ENCODE data around the gene ABCG4.

ABCG4 gene

DNA sequence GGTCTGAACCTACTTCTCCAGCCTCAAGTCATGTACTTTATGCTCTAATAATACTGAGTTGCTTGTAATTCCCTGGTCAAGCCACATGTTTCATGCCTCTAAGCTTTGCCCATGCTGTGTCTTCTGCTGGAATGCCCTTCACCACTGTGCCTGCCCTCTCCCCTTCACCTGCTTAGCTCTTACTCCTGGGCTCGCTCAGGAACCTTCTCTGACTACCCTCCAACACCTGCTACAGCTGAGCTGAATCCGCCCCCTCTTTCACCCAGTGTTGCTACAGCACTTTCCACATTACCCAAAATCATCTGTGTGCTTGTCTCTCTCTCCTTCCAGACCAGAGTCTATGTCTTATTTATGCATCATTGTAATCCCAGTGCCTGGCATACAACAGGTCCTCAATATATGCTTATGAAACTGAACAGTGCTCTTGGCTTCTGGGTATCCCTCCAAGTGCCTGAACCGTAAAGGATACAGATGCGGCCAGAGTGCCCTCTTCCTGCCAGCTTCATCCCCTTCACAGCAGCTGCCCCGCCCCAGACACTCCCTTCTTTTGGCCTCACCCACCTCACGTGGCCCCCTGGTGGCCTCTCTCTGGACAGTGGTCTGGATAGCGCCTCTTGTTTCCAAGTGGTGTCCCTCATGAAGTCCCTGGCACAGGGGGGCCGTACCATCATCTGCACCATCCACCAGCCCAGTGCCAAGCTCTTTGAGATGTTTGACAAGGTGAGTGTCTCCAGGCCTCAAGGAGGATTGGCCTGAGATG, 7.1 kb downstream of the ABCG4 start:
- no peaks in the 10 kb centered on the region for H3K4me1 ChIP-seq
- DNase-seq = no peak
- no peak overlapping the region for H3K4me3 ChIP-seq
- intact Hi-C loops (cut with DNase I; ENCODE audit: low total_unique reads) = no loop called here
- peak in 1 of 2 experiments; percentile 8 for TF ChIP-seq CTCF (IDR thresholded peaks at IDR 0.05)
- H3K27ac ChIP-seq = no peak overlapping the region
- H3K27me3 ChIP-seq = no peaks in the 10 kb centered on the region
- H3K9me3 ChIP-seq = no peaks in the 10 kb centered on the region
- H3K36me3 ChIP-seq = no peaks in the 10 kb centered on the region

DNA sequence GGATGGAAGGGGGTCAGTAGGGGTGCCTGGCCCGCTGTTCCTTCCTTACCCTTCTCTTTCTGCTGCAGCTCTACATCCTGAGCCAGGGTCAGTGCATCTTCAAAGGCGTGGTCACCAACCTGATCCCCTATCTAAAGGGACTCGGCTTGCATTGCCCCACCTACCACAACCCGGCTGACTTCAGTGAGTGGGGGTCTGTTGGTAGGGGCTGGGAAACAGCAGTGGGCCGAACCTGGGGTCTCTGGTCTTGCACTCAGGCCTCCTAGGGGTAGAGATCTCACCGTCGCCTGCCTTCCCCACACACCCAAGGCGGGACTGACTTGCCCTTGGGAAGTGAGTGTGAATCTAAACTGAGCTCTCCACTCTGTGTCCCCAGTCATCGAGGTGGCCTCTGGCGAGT, 7.6 kb downstream of the ABCG4 start:
- H3K9me3 ChIP-seq = no peaks in the 10 kb centered on the region
- no peaks in the 10 kb centered on the region for H3K4me1 ChIP-seq
- no peak overlapping the region for H3K4me3 ChIP-seq
- no peaks in the 10 kb centered on the region for H3K36me3 ChIP-seq
- no peak for DNase-seq
- TF ChIP-seq CTCF (IDR thresholded peaks at IDR 0.05) = no peak
- H3K27ac ChIP-seq = no peak overlapping the region
- intact Hi-C loops (cut with DNase I; ENCODE audit: low total_unique reads) = no loop called here
- H3K27me3 ChIP-seq = no peaks in the 10 kb centered on the region

GRCh38 chr11:119157063-119157462, 8.2 kb downstream of the ABCG4 start:
- H3K27ac ChIP-seq = no peak overlapping the region
- H3K27me3 ChIP-seq = no peaks in the 10 kb centered on the region
- intact Hi-C loops (cut with DNase I; ENCODE audit: low total_unique reads) = no loop called here
- no peak for TF ChIP-seq CTCF (IDR thresholded peaks at IDR 0.05)
- no peak for DNase-seq
- no peaks in the 10 kb centered on the region for H3K9me3 ChIP-seq
- no peak overlapping the region for H3K4me3 ChIP-seq
- no peaks in the 10 kb centered on the region for H3K36me3 ChIP-seq
- H3K4me1 ChIP-seq = no peaks in the 10 kb centered on the region

DNA sequence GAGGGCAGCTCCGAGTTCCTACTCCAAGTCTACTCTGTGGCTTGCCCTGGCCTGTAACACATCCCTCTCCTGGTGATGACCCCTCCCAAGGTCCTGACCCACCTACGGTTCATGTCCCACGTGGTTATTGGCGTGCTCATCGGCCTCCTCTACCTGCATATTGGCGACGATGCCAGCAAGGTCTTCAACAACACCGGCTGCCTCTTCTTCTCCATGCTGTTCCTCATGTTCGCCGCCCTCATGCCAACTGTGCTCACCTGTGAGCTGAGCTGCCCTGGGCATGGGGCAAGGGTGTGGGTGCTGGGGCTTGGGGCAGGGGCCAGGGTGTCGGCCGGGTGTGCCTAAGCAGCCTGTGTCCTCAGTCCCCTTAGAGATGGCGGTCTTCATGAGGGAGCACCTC, 9.6 kb downstream of the ABCG4 start:
- Histone ChIP-seq H3K4me3 (no peak overlapping the region), H3K27ac (no peak overlapping the region), H3K36me3 (no peaks in the 10 kb centered on the region), H3K9me3 (no peaks in the 10 kb centered on the region), H3K27me3 (no peaks in the 10 kb centered on the region), H3K4me1 (no peaks in the 10 kb centered on the region)
- no peak for DNase-seq
- TF ChIP-seq CTCF (IDR thresholded peaks at IDR 0.05) = no peak
- intact Hi-C loops (cut with DNase I; ENCODE audit: low total_unique reads) = no loop called here

GRCh38 chr11:119160151-119160550, 11.3 kb downstream of the ABCG4 start:
- TF ChIP-seq CTCF (IDR thresholded peaks at IDR 0.05) = no peak
- H3K27me3 ChIP-seq = no peaks in the 10 kb centered on the region
- H3K27ac ChIP-seq = no peak overlapping the region
- H3K9me3 ChIP-seq = no peaks in the 10 kb centered on the region
- intact Hi-C loops (cut with DNase I; ENCODE audit: low total_unique reads) = no loop called here
- no peaks in the 10 kb centered on the region for H3K36me3 ChIP-seq
- no peak overlapping the region for H3K4me3 ChIP-seq
- no peak for DNase-seq
- H3K4me1 ChIP-seq = no peaks in the 10 kb centered on the region

DNA sequence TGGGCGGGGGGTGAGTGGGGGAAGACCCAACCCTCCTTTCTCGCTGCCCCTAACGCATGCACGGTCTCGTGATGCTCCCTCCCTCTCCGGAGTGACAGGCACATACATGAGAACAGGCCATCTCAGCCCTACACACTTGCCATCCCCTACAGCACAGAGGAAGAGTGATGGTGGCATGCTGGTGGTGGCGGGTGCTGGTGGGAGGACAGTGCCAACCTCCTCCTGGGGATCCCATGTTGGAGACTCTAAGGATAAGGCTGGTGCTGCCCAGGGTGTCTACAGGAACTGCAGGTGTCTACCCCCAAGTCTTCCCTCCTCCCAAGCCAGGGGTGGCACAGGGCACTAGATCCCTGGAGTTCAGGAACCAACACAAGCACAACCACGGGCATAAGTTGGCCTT, 13.0 kb downstream of the ABCG4 start:
- Histone ChIP-seq H3K27me3 (no peaks in the 10 kb centered on the region), H3K4me1 (no peaks in the 10 kb centered on the region), H3K9me3 (no peaks in the 10 kb centered on the region), H3K36me3 (no peaks in the 10 kb centered on the region), H3K4me3 (no peak overlapping the region), H3K27ac (no peak overlapping the region)
- intact Hi-C loops (cut with DNase I; ENCODE audit: low total_unique reads) = no loop called here
- TF ChIP-seq CTCF (IDR thresholded peaks at IDR 0.05) = no peak
- DNase-seq = no peak
